HEK293 (cell line): ENCODE data around the gene SMYD1.

Experiments
- CTCF ChIA-PET: fragments of 350-600 bp; formaldehyde crosslinking; extraction: SDS; loops from one replicate; lab custom pipeline; 2021; ENCODE audit warnings: antibody characterized with exemption; lab: Yijun Ruan, JAX
- POLR2A ChIA-PET: fragments of 300-600 bp; formaldehyde crosslinking; extraction: SDS; loops from one replicate; lab custom pipeline; 2020; ENCODE audit warnings: antibody characterized with exemption, inconsistent platforms; lab: Yijun Ruan, JAX
- H3K27ac ChIP-seq: fragments of 200-500 bp; sonication (Bioruptor generic); 2 replicates; pipeline ENCODE4 v1.5.1; 2014; ENCODE audit warnings: low read depth, low read length, control low read depth, inconsistent platforms; ENCODE audit errors: extremely low read depth
- H3K36me3 ChIP-seq, 2 experiments: fragments of 200-500 bp in 1 of 2; sonication (Bioruptor generic) in 1 of 2; 1 replicate in 1 of 2; 2 replicates in 1 of 2; pipeline ENCODE4 v1.5.1; 2014 to 2017; ENCODE audit warnings: inconsistent platforms in 2 of 2, low read length in 2 of 2; ENCODE audit not compliant: control insufficient read depth in 2 of 2, insufficient read depth in 1 of 2
- H3K4me1 ChIP-seq: fragments of 200-500 bp; sonication (Bioruptor generic); 2 replicates; pipeline ENCODE4 v1.5.1; 2014; ENCODE audit warnings: mild to moderate bottlenecking, low read length, inconsistent platforms; ENCODE audit not compliant: control insufficient read depth, insufficient read depth
- H3K4me3 ChIP-seq: 2 replicates; pipeline ENCODE4 v1.5.1; 2011; ENCODE audit warnings: low read depth, mild to moderate bottlenecking, control low read depth, low read length, moderate library complexity
- H3K9me3 ChIP-seq: fragments of 200-500 bp; sonication (Bioruptor generic); 2 replicates; pipeline ENCODE4 v1.5.1; 2014; ENCODE audit warnings: low read depth, low read length, inconsistent platforms; ENCODE audit not compliant: control insufficient read depth, insufficient read depth
- KLF16 ChIP-seq: fragments of 450-650 bp; formaldehyde crosslinking; IDR thresholded peaks from 2 replicates; pipeline ENCODE4 v1.5.1; 2017; ENCODE audit warnings: missing biosample characterization, missing genetic modification characterization
- KLF8 ChIP-seq: fragments of 450-650 bp; formaldehyde crosslinking; IDR thresholded peaks from 2 replicates; pipeline ENCODE4 v1.5.1; 2016; ENCODE audit warnings: missing biosample characterization, missing genetic modification characterization
- MZF1 ChIP-seq: fragments of 450-650 bp; formaldehyde crosslinking; IDR thresholded peaks from 2 replicates; pipeline ENCODE4 v1.5.1; 2017; ENCODE audit warnings: missing biosample characterization, missing genetic modification characterization, borderline replicate concordance
- SCRT2 ChIP-seq: fragments of 450-650 bp; formaldehyde crosslinking; IDR thresholded peaks from 2 replicates; pipeline ENCODE4 v1.5.1; 2016; ENCODE audit warnings: missing biosample characterization, missing genetic modification characterization
- TRIM28 ChIP-seq: IDR thresholded peaks from 2 replicates; pipeline ENCODE4 v1.6.1; 2011; ENCODE audit warnings: low read length, control low read depth, borderline replicate concordance
- ZBTB21 ChIP-seq: fragments of 450-650 bp; formaldehyde crosslinking; IDR thresholded peaks from 2 replicates; pipeline ENCODE4 v1.5.1; 2017; ENCODE audit warnings: missing biosample characterization, missing genetic modification characterization
- ZBTB7A ChIP-seq: fragments of 450-650 bp; formaldehyde crosslinking; IDR thresholded peaks from 2 replicates; pipeline ENCODE4 v1.5.1; 2016; ENCODE audit warnings: low read depth, missing biosample characterization, missing genetic modification characterization
- ZIC2 ChIP-seq: fragments of 450-650 bp; formaldehyde crosslinking; IDR thresholded peaks from 2 replicates; pipeline ENCODE4 v1.5.1; 2016; ENCODE audit warnings: missing biosample characterization, missing genetic modification characterization
- ZNF350 ChIP-seq: fragments of 450-650 bp; formaldehyde crosslinking; IDR thresholded peaks from 2 replicates; pipeline ENCODE4 v1.5.0; 2017; ENCODE audit warnings: missing biosample characterization, mild to moderate bottlenecking, missing genetic modification characterization
- ZNF501 ChIP-seq: fragments of 450-650 bp; formaldehyde crosslinking; IDR thresholded peaks from 2 replicates; pipeline ENCODE4 v1.5.1; 2016; ENCODE audit warnings: missing biosample characterization, missing genetic modification characterization
- ZNF529 ChIP-seq: fragments of 450-650 bp; formaldehyde crosslinking; IDR thresholded peaks from 2 replicates; pipeline ENCODE4 v1.5.1; 2017; ENCODE audit warnings: missing genetic modification characterization, missing biosample characterization; ENCODE audit not compliant: insufficient replicate concordance
- ZNF555 ChIP-seq: fragments of 450-650 bp; formaldehyde crosslinking; conservative IDR thresholded peaks from 2 replicates; pipeline ENCODE4 v1.5.1; 2017; ENCODE audit warnings: missing biosample characterization, mild to moderate bottlenecking, missing genetic modification characterization, inconsistent platforms
- ZNF600 ChIP-seq: fragments of 450-650 bp; formaldehyde crosslinking; IDR thresholded peaks from 2 replicates; pipeline ENCODE4 v1.5.1; 2016; ENCODE audit warnings: missing biosample characterization, missing genetic modification characterization
- ZNF707 ChIP-seq: fragments of 450-650 bp; formaldehyde crosslinking; IDR thresholded peaks from 2 replicates; pipeline ENCODE4 v1.5.1; 2016; ENCODE audit warnings: missing biosample characterization, missing genetic modification characterization
- ZNF747 ChIP-seq: fragments of 450-650 bp; formaldehyde crosslinking; IDR thresholded peaks from 2 replicates; pipeline ENCODE4 v1.5.1; 2016; ENCODE audit warnings: missing biosample characterization, missing genetic modification characterization
- ZNF791 ChIP-seq: fragments of 450-650 bp; formaldehyde crosslinking; IDR thresholded peaks from 2 replicates; pipeline ENCODE4 v1.5.1; 2016; ENCODE audit warnings: missing biosample characterization, missing genetic modification characterization
- TF ChIP-seq, protein P1 (sequence below): fragments of 450-650 bp; IDR thresholded peaks from 2 replicates; pipeline ENCODE4 v1.5.1; 2018; ENCODE audit warnings: missing biosample characterization, mild to moderate bottlenecking, missing genetic modification characterization
- TF ChIP-seq, protein P2 (sequence below): fragments of 450-650 bp; formaldehyde crosslinking; IDR thresholded peaks from 2 replicates; pipeline ENCODE4 v1.5.1; 2016; ENCODE audit warnings: missing biosample characterization, missing genetic modification characterization
- TF ChIP-seq, protein P3 (sequence below): fragments of 450-650 bp; formaldehyde crosslinking; IDR thresholded peaks from 2 replicates; pipeline ENCODE4 v1.5.1; 2016; ENCODE audit warnings: missing biosample characterization, missing genetic modification characterization
- TF ChIP-seq, protein P4 (sequence below): fragments of 450-650 bp; formaldehyde crosslinking; IDR thresholded peaks from 2 replicates; pipeline ENCODE4 v1.5.0; 2017; ENCODE audit warnings: missing biosample characterization, missing genetic modification characterization, borderline replicate concordance

SMYD1 gene

DNA sequence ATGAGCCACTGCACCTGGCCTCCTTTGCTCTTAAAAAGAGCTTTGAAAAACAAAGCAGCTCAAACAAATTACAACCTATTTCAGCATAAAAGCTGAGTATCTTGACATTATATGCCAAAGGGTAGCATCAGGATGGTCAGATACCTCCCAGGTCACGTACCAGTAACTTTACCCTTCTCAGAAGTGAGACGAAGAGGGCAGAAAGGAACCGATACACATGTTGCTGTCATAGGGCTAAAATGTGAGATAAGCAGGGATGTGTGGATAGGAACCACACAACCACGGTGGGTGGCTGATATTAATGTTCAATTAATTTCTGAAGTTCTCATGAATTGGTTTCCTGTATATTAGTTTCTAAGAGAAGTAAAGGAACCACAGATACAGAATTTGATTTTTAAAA lies 38.7 kb upstream of the SMYD1 start (continued):
- TF ChIP-seq ZNF600 (tag by site-specific recombination) (no peak), ZNF707 (tag by site-specific recombination) (no peak)

DNA sequence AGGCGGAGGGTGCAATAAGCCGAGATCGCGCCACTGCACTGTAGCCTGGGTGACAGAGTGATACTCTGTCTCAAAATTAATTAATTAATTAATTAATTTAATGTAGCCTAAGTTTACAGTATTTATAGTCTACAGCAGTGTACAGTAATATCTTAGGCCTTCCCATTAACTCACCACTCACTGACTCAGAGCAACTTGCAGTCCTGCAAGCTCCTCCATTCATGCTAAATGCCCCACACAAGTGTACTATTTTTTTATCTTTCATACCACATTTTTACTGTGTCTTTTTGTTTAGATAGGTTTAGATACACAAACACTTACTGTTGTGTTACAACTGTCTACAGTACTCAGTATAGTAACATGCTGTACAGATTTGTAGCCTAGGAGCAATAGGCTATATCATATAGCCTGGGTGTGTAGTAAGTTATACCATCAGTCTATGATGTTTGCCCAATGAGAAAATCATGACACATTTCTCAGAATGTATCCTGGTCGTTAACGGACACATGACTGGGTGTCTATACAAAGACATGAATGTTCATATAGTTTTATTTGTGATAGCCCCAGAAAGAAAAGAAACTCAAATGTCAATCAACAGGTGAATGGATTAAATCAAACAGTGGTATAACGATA lies 35.4 kb upstream of the SMYD1 start:
- no peak for TF ChIP-seq ZNF501 (tag by site-specific recombination)
- peak; percentile 50 for TF ChIP-seq SCRT2 (tag by site-specific recombination)
- TF ChIP-seq, all 188 proteins: peak for 1
- Histone ChIP-seq H3K4me3 (no peak overlapping the region), H3K36me3 (peaks cover 20 to 28% of the 10 kb centered on the region in 2 experiments), H3K4me1 (no peaks in the 10 kb centered on the region), H3K27ac (no peak overlapping the region), H3K9me3 (no peaks in the 10 kb centered on the region)
- CTCF ChIA-PET = interaction anchor here (1.2 kb wide), 1 partner anchor 28 kb away, joined by 3 read pairs; no protein-coding TSS in a partner anchor
- POLR2A ChIA-PET = no interaction called here

DNA sequence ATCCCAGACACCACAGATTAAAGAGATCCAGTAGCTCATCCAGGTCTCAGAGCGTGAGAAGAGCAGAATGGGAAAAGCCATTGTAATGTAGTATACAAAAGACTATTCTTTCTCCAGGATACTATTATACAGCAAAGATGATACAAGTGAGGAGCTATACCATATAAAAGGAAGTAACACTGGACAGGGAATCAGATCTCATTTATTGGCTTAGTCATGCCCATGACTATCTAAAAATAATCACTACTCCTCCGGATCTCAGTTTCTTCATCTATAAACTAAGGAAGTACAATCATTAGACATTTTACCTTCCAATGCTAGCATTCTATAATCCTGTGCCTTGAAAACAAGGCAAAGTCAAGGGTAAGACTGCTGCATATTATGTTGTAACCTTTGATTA lies 31.4 kb upstream of the SMYD1 start:
- Histone ChIP-seq H3K4me3 (no peak overlapping the region), H3K9me3 (no peaks in the 10 kb centered on the region), H3K4me1 (no peaks in the 10 kb centered on the region), H3K27ac (no peak overlapping the region), H3K36me3 (peaks cover 10 to 16% of the 10 kb centered on the region in 2 experiments; a peak in 2 of 3 replicates)
- TF ChIP-seq ZBTB21 = no peak
- TF ChIP-seq ZNF747 (tag by site-specific recombination) = no peak
- no peak for TF ChIP-seq ZNF555 (tag by site-specific recombination)
- TF ChIP-seq, protein P1, sequence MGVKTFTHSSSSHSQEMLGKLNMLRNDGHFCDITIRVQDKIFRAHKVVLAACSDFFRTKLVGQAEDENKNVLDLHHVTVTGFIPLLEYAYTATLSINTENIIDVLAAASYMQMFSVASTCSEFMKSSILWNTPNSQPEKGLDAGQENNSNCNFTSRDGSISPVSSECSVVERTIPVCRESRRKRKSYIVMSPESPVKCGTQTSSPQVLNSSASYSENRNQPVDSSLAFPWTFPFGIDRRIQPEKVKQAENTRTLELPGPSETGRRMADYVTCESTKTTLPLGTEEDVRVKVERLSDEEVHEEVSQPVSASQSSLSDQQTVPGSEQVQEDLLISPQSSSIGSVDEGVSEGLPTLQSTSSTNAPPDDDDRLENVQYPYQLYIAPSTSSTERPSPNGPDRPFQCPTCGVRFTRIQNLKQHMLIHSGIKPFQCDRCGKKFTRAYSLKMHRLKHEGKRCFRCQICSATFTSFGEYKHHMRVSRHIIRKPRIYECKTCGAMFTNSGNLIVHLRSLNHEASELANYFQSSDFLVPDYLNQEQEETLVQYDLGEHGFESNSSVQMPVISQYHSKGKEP = no peak
- TF ChIP-seq ZNF529 (tag by site-specific recombination) = no peak
- TF ChIP-seq KLF8 = no peak
- no peak for TF ChIP-seq MZF1 (tag by site-specific recombination)
- TF ChIP-seq ZNF350 = no peak
- CTCF ChIA-PET = no interaction called here
- POLR2A ChIA-PET = no interaction called here

DNA sequence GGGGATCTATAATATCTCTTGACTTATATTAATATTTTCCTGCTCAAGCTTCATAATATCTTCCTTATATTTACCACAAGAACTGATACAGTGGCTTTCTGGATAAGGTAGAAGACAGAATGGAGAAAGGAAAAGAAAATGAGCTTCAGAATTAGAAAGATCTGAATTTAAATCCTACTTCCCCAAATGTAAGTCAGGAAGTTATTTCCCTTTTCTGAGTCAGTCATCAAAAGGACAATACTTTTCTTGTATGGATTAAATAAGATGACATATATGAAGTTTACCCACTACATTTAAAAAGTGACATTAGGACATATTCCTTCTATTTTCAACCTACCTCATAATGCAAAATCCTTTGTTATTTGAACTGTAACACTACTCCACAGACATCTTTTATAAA lies 31.0 kb upstream of the SMYD1 start:
- Histone ChIP-seq H3K4me1 (no peaks in the 10 kb centered on the region), H3K4me3 (no peak overlapping the region), H3K27ac (no peak overlapping the region), H3K9me3 (no peaks in the 10 kb centered on the region), H3K36me3 (peaks cover 7 to 16% of the 10 kb centered on the region in 2 experiments; a peak in 2 of 3 replicates)
- ChIA-PET POLR2A (no interaction called here), CTCF (interaction anchor here (1.4 kb wide), 1 partner anchor 24 kb away, joined by 3 read pairs; no protein-coding TSS in a partner anchor)
- TF ChIP-seq KLF16 (tag by site-specific recombination) (no peak), ZNF350 (no peak), ZBTB7A (tag by site-specific recombination) (no peak), TRIM28 (no peak), ZNF791 (tag by site-specific recombination) (no peak), ZIC2 (tag by site-specific recombination) (no peak)
- TF ChIP-seq, protein P2, sequence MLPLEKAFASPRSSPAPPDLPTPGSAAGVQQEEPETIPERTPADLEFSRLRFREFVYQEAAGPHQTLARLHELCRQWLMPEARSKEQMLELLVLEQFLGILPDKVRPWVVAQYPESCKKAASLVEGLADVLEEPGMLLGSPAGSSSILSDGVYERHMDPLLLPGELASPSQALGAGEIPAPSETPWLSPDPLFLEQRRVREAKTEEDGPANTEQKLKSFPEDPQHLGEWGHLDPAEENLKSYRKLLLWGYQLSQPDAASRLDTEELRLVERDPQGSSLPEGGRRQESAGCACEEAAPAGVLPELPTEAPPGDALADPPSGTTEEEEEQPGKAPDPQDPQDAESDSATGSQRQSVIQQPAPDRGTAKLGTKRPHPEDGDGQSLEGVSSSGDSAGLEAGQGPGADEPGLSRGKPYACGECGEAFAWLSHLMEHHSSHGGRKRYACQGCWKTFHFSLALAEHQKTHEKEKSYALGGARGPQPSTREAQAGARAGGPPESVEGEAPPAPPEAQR (tag by site-specific recombination) = no peak
- TF ChIP-seq, protein P3, sequence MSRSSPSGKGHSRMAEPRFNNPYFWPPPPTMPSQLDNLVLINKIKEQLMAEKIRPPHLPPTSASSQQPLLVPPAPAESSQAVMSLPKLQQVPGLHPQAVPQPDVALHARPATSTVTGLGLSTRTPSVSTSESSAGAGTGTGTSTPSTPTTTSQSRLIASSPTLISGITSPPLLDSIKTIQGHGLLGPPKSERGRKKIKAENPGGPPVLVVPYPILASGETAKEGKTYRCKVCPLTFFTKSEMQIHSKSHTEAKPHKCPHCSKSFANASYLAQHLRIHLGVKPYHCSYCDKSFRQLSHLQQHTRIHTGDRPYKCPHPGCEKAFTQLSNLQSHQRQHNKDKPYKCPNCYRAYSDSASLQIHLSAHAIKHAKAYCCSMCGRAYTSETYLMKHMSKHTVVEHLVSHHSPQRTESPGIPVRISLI (tag by site-specific recombination) = no peak
- TF ChIP-seq, protein P4, sequence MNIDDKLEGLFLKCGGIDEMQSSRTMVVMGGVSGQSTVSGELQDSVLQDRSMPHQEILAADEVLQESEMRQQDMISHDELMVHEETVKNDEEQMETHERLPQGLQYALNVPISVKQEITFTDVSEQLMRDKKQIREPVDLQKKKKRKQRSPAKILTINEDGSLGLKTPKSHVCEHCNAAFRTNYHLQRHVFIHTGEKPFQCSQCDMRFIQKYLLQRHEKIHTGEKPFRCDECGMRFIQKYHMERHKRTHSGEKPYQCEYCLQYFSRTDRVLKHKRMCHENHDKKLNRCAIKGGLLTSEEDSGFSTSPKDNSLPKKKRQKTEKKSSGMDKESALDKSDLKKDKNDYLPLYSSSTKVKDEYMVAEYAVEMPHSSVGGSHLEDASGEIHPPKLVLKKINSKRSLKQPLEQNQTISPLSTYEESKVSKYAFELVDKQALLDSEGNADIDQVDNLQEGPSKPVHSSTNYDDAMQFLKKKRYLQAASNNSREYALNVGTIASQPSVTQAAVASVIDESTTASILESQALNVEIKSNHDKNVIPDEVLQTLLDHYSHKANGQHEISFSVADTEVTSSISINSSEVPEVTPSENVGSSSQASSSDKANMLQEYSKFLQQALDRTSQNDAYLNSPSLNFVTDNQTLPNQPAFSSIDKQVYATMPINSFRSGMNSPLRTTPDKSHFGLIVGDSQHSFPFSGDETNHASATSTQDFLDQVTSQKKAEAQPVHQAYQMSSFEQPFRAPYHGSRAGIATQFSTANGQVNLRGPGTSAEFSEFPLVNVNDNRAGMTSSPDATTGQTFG (tag by site-specific recombination) = no peak
